ENCODE measurements around the gene MAL.

DNA sequence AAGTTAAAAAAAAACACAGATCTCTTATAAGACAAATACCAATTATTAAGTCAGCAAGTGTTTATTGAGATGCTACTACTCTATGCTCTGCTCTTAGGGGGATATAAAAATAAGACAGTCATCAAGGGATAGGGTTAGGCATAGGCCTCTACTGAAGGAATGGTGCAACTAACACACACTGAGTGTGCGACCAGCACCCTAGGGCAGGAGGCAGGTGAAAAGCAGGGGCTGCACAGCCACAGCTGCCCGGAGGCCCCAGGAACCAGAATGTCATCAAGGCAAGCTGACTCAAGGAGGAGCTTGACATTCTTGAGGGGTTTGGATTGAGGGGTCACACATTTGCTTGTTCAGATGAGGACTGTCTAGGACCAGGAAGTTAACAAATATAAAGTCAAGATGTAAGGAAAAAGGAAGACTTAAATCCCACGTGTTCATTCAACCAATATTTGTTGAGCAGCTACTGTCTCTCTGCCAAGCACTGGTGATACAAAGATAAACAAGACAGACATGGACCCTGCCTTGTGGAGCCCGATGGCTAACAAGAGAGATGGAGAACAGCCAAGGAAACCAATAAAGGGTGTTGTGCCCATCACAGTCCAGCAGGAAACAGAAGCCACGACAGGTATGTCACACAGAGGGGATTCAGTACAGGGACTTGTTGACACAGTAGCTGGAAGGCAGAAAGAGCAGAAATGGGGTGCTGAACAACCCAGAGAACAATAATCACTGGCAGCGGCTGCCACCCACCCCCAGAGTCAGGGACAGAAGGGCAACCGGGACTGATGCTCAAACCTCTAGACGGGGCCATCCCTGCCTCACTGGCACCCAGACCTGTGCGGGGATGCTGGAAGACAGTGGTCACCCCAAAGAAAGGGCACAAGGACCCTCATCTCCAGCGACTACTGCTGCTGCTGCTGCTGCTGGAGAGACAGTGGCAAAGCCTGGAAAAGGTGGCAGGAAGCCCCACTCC is 45.8 kb upstream of the MAL start:
- TF ChIP-seq, protein P1, sequence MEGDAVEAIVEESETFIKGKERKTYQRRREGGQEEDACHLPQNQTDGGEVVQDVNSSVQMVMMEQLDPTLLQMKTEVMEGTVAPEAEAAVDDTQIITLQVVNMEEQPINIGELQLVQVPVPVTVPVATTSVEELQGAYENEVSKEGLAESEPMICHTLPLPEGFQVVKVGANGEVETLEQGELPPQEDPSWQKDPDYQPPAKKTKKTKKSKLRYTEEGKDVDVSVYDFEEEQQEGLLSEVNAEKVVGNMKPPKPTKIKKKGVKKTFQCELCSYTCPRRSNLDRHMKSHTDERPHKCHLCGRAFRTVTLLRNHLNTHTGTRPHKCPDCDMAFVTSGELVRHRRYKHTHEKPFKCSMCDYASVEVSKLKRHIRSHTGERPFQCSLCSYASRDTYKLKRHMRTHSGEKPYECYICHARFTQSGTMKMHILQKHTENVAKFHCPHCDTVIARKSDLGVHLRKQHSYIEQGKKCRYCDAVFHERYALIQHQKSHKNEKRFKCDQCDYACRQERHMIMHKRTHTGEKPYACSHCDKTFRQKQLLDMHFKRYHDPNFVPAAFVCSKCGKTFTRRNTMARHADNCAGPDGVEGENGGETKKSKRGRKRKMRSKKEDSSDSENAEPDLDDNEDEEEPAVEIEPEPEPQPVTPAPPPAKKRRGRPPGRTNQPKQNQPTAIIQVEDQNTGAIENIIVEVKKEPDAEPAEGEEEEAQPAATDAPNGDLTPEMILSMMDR (IDR thresholded peaks at IDR 0.05) = no peak
- TF ChIP-seq POLR2A (IDR thresholded peaks at IDR 0.05) = no peak

Measured in heart left ventricle (tissue), 13 donors.